Small intestine (tissue), 7 donors: ENCODE measurements around the gene C16orf86. TPM values are rescaled to one million over a fixed set of nuclear protein-coding genes. Genes with fewer than 3 reads are reported as not detected.

Source experiments
- DNase-seq, 2 donors: peaks; one replicate each; pipeline versions ENCODE4 v3.0.0 to v3.0.0-alpha.2; 2013
- FAIRE-seq: peaks from 2 replicates; lab custom pipeline; 2012; peaks lifted over from hg19 to GRCh38; lab: Jason Lieb, UNC
- H3K27ac ChIP-seq, 3 donors: one replicate each; pipeline ENCODE4 v1.5.1; 2013; ENCODE audit warnings: low read length in 2 of 3, mild to moderate bottlenecking in 2 of 3, control low read depth in 1 of 3, inconsistent platforms in 1 of 3, low read depth in 1 of 3, moderate library complexity in 1 of 3
- H3K27me3 ChIP-seq, 3 donors: one replicate each; pipeline ENCODE4 v1.6.1; 2013; ENCODE audit warnings: low read length in 3 of 3, inconsistent platforms in 1 of 3; ENCODE audit not compliant: control insufficient read depth in 3 of 3, insufficient read depth in 3 of 3
- H3K36me3 ChIP-seq, 3 donors: one replicate each; pipeline ENCODE4 v1.6.1; 2013; ENCODE audit warnings: low read length in 3 of 3, inconsistent platforms in 1 of 3, low read depth in 1 of 3, mild to moderate bottlenecking in 1 of 3, moderate library complexity in 1 of 3; ENCODE audit not compliant: control insufficient read depth in 3 of 3, insufficient read depth in 2 of 3
- H3K4me1 ChIP-seq, 3 donors: one replicate each; pipeline ENCODE4 v1.6.1; 2013; ENCODE audit warnings: low read length in 2 of 3, inconsistent platforms in 1 of 3, low read depth in 1 of 3, mild to moderate bottlenecking in 1 of 3, moderate library complexity in 1 of 3; ENCODE audit not compliant: control insufficient read depth in 3 of 3, insufficient read depth in 2 of 3
- H3K4me3 ChIP-seq, 3 donors: one replicate each; pipeline ENCODE4 v1.5.1; 2013; ENCODE audit warnings: low read length in 3 of 3, control low read depth in 1 of 3, inconsistent platforms in 1 of 3, low read depth in 1 of 3, mild to moderate bottlenecking in 1 of 3, moderate library complexity in 1 of 3
- H3K9me3 ChIP-seq, 2 donors: one replicate each; pipeline ENCODE4 v1.6.1; 2013; ENCODE audit warnings: low read depth in 1 of 2, low read length in 1 of 2; ENCODE audit not compliant: control insufficient read depth in 2 of 2, insufficient read depth in 1 of 2
- WGBS, 3 donors: extraction: QIAGEN DNeasy Blood & Tissue Kit; methylation state at CpG; one replicate each; pipeline ENCODE4 v1.1.7; 2013; 5-methylcytosine and 5-hydroxymethylcytosine counted together
- polyA plus RNA-seq, 4 donors: library from polyadenylated mRNA; stranded (reverse) in 3 of 4; unstranded in 1 of 4; fragments of 200-250 nt in 3 of 4; fragments of 120-200 nt in 1 of 4; gene quantifications; one replicate each; pipeline versions ENCODE4 v1.2.1 to v1.2.3, GENCODE V29; 2013
- donor health status: healthy with polysubstance abuse.
- donor health status: control.
- donor health status: control.
- donor health status: Bipolar disorder and iron deficiency.
- donor health status: healthy.

Gene C16orf86
- polyA plus RNA-seq, 4 donors: 1.2 to 3.2 (median 1.9) TPM; not detected in 1

DNA sequence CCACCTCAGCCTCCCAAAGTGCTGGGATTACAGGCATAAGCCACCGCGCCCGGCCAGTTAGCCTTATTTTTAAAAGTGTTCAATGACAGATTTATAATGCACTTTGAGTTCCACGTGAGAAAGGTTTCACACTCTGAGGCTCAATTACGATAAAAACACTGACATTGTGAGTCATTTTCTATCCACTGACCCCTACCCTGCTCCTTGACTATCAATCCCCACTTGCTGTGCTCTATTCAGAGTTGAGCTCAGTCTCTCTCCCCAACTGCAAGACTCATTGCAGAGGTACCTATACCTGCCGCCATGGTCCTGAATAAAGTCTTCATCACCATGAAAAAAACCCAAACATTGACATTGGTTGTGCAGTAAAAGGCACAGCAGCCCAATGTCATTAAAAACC is 44.0 kb downstream of the C16orf86 start:
- FAIRE-seq: no peak
- DNase-seq: no peak
- no peak overlapping the region for H3K27ac ChIP-seq
- H3K4me1 ChIP-seq: peaks cover 0 to 3% (median under 1%) of the 10 kb centered on the region in 3 donors
- H3K4me3 ChIP-seq: no peak overlapping the region
- no peaks in the 10 kb centered on the region for H3K36me3 ChIP-seq
- 92 to 95% (median 95%) methylated on average over 6 of the region's 6 CpGs for WGBS, 3 donors
- H3K9me3 ChIP-seq: no peaks in the 10 kb centered on the region
- H3K27me3 ChIP-seq: peaks cover 0 to 71% (median 0%) of the 10 kb centered on the region in 3 donors

GRCh38 chr16:67713647-67714273 is 47.1 kb downstream of the C16orf86 start:
- Histone ChIP-seq H3K27ac (no peak overlapping the region), H3K4me1 (peaks cover 0 to 8% (median 3%) of the 10 kb centered on the region in 3 donors), H3K36me3 (no peaks in the 10 kb centered on the region), H3K9me3 (no peaks in the 10 kb centered on the region), H3K27me3 (peaks cover 0 to 70% (median 0%) of the 10 kb centered on the region in 3 donors), H3K4me3 (no peak overlapping the region)
- peak in 1 of 2 donors; percentile 45 for DNase-seq
- FAIRE-seq: no peak
- WGBS, 3 donors: 50 to 73% (median 60%) methylated on average over 5 of the region's 5 CpGs

DNA sequence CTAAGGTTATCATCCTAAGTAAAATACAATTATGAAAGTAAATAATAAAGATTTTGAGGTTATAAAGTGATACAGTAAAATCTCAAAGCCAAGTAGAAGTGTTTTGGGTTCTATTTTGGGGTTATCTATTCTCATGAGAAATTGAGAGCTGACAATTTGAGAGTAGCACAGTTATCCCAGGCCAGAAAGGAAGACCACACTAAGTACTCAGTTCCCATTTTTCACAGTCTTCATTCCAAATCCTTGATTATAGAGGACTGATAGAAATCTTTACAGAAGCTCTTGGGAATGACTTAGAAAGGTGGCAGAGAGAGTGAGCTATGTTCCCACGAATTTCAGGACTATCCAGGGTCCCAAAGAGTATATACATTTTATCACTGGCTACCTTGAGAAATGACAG is 47.9 kb downstream of the C16orf86 start:
- no peaks in the 10 kb centered on the region for H3K36me3 ChIP-seq
- 34 to 76% (median 52%) methylated on average over 1 of the region's 1 CpG for WGBS, 3 donors
- H3K9me3 ChIP-seq: no peaks in the 10 kb centered on the region
- H3K27ac ChIP-seq: no peak overlapping the region
- peaks cover 0 to 67% (median 0%) of the 10 kb centered on the region in 3 donors for H3K27me3 ChIP-seq
- peaks cover 0 to 8% (median 3%) of the 10 kb centered on the region in 3 donors for H3K4me1 ChIP-seq
- no peak overlapping the region for H3K4me3 ChIP-seq
- DNase-seq (no peak), FAIRE-seq (no peak)

GRCh38 chr16:67716097-67716496 is 49.5 kb downstream of the C16orf86 start:
- peak; percentile 81 to 85 for DNase-seq

More at GRCh38 chr16:67716097-67716496, 49.5 kb downstream of the C16orf86 start:
- FAIRE-seq: no peak
- WGBS, 3 donors: 26 to 72% (median 40%) methylated on average over 2 of the region's 2 CpGs
- Histone ChIP-seq H3K36me3 (no peaks in the 10 kb centered on the region), H3K4me3 (no peak overlapping the region), H3K4me1 (peaks cover 0 to 14% (median 3%) of the 10 kb centered on the region in 3 donors), H3K9me3 (no peaks in the 10 kb centered on the region), H3K27me3 (peaks cover 0 to 66% (median 0%) of the 10 kb centered on the region in 3 donors), H3K27ac (no peak overlapping the region)

Other genes starting within 250 kb of the C16orf86 start
- gene HSD11B2, start 235.7 kb upstream of the C16orf86 start, polyA plus RNA-seq: 100 to 1,000 TPM in 2 of 4 donors, 10 to 100 TPM in 1, 1 to 10 TPM in 1; 9.7 to 166 (median 111) TPM
- 100 to 1,000 TPM in 3 of 4 donors, 10 to 100 TPM in 1; 98.8 to 158 (median 137) TPM for gene ATP6V0D1, start 185.7 kb upstream of the C16orf86 start, polyA plus RNA-seq
- gene AGRP, start 183.3 kb upstream of the C16orf86 start, polyA plus RNA-seq: under 1 TPM in 1 of 4 donors, not detected in 3; 0.10 TPM
- gene RIPOR1, start 138.0 kb upstream of the C16orf86 start, polyA plus RNA-seq: 10 to 100 TPM in 3 of 4 donors, 1 to 10 TPM in 1; 2.9 to 19.1 (median 10.9) TPM
- 10 to 100 TPM; 23.5 to 45.0 (median 24.2) TPM for gene CTCF, start 104.3 kb upstream of the C16orf86 start, polyA plus RNA-seq
- gene CARMIL2, start 21.7 kb upstream of the C16orf86 start, polyA plus RNA-seq: 1 to 10 TPM; 1.5 to 7.6 (median 3.0) TPM
- 10 to 100 TPM in 3 of 4 donors, 1 to 10 TPM in 1; 7.2 to 31.4 (median 13.7) TPM for gene ACD, start 6.6 kb upstream of the C16orf86 start, polyA plus RNA-seq
- gene PARD6A, start 5.9 kb upstream of the C16orf86 start, polyA plus RNA-seq: 1 to 10 TPM; 1.0 to 6.8 (median 2.7) TPM
- gene ENKD1, start 64 bp upstream of the C16orf86 start, polyA plus RNA-seq: 10 to 100 TPM in 3 of 4 donors, 1 to 10 TPM in 1; 4.1 to 13.2 (median 12.2) TPM
- gene GFOD2, start 52.5 kb downstream of the C16orf86 start, polyA plus RNA-seq: 10 to 100 TPM in 2 of 4 donors, 1 to 10 TPM in 2; 4.8 to 28.6 (median 12.0) TPM
- gene RANBP10, start 139.7 kb downstream of the C16orf86 start, polyA plus RNA-seq: 10 to 100 TPM in 2 of 4 donors, 1 to 10 TPM in 2; 5.9 to 21.8 (median 10.1) TPM
- gene TSNAXIP1, start 140.1 kb downstream of the C16orf86 start, polyA plus RNA-seq: under 1 TPM in 2 of 4 donors, not detected in 2; 0.72 to 0.80 TPM
- 10 to 100 TPM; 15.0 to 25.0 (median 19.2) TPM for gene THAP11, start 175.5 kb downstream of the C16orf86 start, polyA plus RNA-seq
- 100 to 1,000 TPM in 2 of 4 donors, 10 to 100 TPM in 2; 77.3 to 115 (median 102) TPM for gene NUTF2, start 180.1 kb downstream of the C16orf86 start, polyA plus RNA-seq
- 100 to 1,000 TPM in 1 of 4 donors, 10 to 100 TPM in 3; 25.3 to 111 (median 43.9) TPM for gene CENPT, start 180.9 kb downstream of the C16orf86 start, polyA plus RNA-seq
- 10 to 100 TPM; 30.6 to 76.5 (median 55.2) TPM for gene EDC4, start 206.2 kb downstream of the C16orf86 start, polyA plus RNA-seq
- gene NRN1L, start 218.1 kb downstream of the C16orf86 start, polyA plus RNA-seq: 1 to 10 TPM in 3 of 4 donors, under 1 TPM in 1; 0.69 to 6.0 (median 2.0) TPM
- gene PSKH1, start 226.4 kb downstream of the C16orf86 start, polyA plus RNA-seq: 10 to 100 TPM; 13.8 to 29.2 (median 23.6) TPM